ENCODE results near the gene ZC2HC1B. TPM values are rescaled to one million over a fixed set of nuclear protein-coding genes. Genes with fewer than 3 reads are reported as not detected.
"Not testable (repeated sequence)": the region's sequence is repeated elsewhere in the genome, so short reads cannot be mapped to it uniquely, and the experiment has no call there.

Gene ZC2HC1B
- total RNA-seq, 5 donors from 2014 or later (not counting 1 experiment from before 2014, with no cell fraction given): not detected

- DNase-seq (no peak), ATAC-seq (replicated peaks in 1 of 4) (no peak)
- Histone ChIP-seq H3K27ac (ENCODE audit: low read length) (no peak overlapping the region), H3K36me3 (ENCODE audit: control insufficient read depth in 2 of 2, extremely low read depth in 1 of 2, insufficient read depth in 1 of 2, low read length in 1 of 2) (no peaks in the 10 kb centered on the region), H3K4me1 (ENCODE audit: control insufficient read depth in 1 of 2, extremely low read depth in 1 of 2, insufficient read depth in 2 of 2, low read length in 2 of 2) (no peaks in the 10 kb centered on the region), H3K27me3 (replicated peaks in 1 of 2; ENCODE audit: control insufficient read depth in 2 of 2, extremely low read depth in 1 of 2, insufficient read depth in 2 of 2, low read length in 1 of 2) (no peaks in the 10 kb centered on the region), H3K4me3 (ENCODE audit: control insufficient read depth in 1 of 2, extremely low read depth in 1 of 2, low read length in 1 of 2) (no peak overlapping the region), H3K9me3 (no peaks in the 10 kb centered on the region)
- Mint-ChIP-seq H3K4me3 (no peak overlapping the region), H3K27ac (no peak overlapping the region), H3K9me3 (no peaks in the 10 kb centered on the region), H3K27me3 (no peaks in the 10 kb centered on the region), H3K4me1 (peaks cover 0 to 2% (median 0%) of the 10 kb centered on the region in 3 donors), H3K36me3 (peaks cover 3% of the 10 kb centered on the region)
- POLR2A ChIA-PET: no interaction called here
- WGBS (ENCODE audit: insufficient coverage): 38% methylated on average over 1 of the region's 6 CpGs
- CTCF ChIA-PET: no interaction called here
Measured at GRCh38 chr6:143901885-143902750, 37.8 kb downstream of the ZC2HC1B start.

DNA sequence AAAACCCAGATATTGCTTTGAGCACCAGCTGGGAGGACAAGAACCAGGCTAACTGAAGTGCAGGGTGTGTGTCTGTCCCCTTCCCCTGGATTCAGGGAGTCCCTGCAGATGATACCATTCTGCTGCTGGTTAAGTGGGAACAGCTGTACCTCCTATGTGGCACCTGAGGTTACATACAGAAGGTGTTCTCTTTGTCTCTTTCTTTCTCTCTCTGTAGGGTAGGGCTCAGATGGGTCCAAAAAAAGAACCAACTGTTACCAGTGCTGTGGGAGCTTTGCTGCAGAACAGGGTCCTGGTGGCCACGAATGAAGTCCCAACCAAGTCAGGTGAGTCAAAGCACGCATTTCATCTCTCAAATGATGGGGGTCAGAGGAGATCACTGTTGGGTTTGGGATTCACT is 38.6 kb downstream of the ZC2HC1B start:
- no peaks in the 10 kb centered on the region for H3K36me3 ChIP-seq (ENCODE audit: control insufficient read depth in 2 of 2, extremely low read depth in 1 of 2, insufficient read depth in 1 of 2, low read length in 1 of 2)
- H3K4me1 Mint-ChIP-seq: peaks cover 0 to 2% (median 0%) of the 10 kb centered on the region in 3 donors
- CTCF ChIA-PET: no interaction called here
- no peak overlapping the region for H3K27ac ChIP-seq (ENCODE audit: low read length)
- DNase-seq (no peak), ATAC-seq (replicated peaks in 1 of 4) (no peak)
- no peaks in the 10 kb centered on the region for H3K27me3 Mint-ChIP-seq
- H3K27me3 ChIP-seq (replicated peaks in 1 of 2; ENCODE audit: control insufficient read depth in 2 of 2, extremely low read depth in 1 of 2, insufficient read depth in 2 of 2, low read length in 1 of 2): no peaks in the 10 kb centered on the region
- no peak overlapping the region for H3K4me3 ChIP-seq (ENCODE audit: control insufficient read depth in 1 of 2, extremely low read depth in 1 of 2, low read length in 1 of 2)
- no peaks in the 10 kb centered on the region for H3K9me3 ChIP-seq
- peaks cover 3% of the 10 kb centered on the region for H3K36me3 Mint-ChIP-seq
- POLR2A ChIA-PET: no interaction called here
- H3K4me1 ChIP-seq (ENCODE audit: control insufficient read depth in 1 of 2, extremely low read depth in 1 of 2, insufficient read depth in 2 of 2, low read length in 2 of 2): no peaks in the 10 kb centered on the region
- H3K27ac Mint-ChIP-seq: no peak overlapping the region
- no peaks in the 10 kb centered on the region for H3K9me3 Mint-ChIP-seq
- WGBS (ENCODE audit: insufficient coverage): 93% methylated on average over 2 of the region's 2 CpGs
- no peak overlapping the region for H3K4me3 Mint-ChIP-seq

- DNase-seq: no peak
- H3K4me1 ChIP-seq (ENCODE audit: control insufficient read depth in 1 of 2, extremely low read depth in 1 of 2, insufficient read depth in 2 of 2, low read length in 2 of 2): no peaks in the 10 kb centered on the region
- ChIA-PET POLR2A (no interaction called here), CTCF (no interaction called here)
- H3K27me3 ChIP-seq (replicated peaks in 1 of 2; ENCODE audit: control insufficient read depth in 2 of 2, extremely low read depth in 1 of 2, insufficient read depth in 2 of 2, low read length in 1 of 2): no peaks in the 10 kb centered on the region
- no peaks in the 10 kb centered on the region for H3K9me3 ChIP-seq
- no peak overlapping the region for H3K27ac ChIP-seq (ENCODE audit: low read length)
- Mint-ChIP-seq H3K27ac (no peak overlapping the region), H3K36me3 (peaks cover 24% of the 10 kb centered on the region), H3K4me1 (no peaks in the 10 kb centered on the region), H3K4me3 (no peak overlapping the region), H3K27me3 (no peaks in the 10 kb centered on the region), H3K9me3 (peaks cover 9 to 26% (median 21%) of the 10 kb centered on the region in 3 donors)
- no peaks in the 10 kb centered on the region for H3K36me3 ChIP-seq (ENCODE audit: control insufficient read depth in 2 of 2, extremely low read depth in 1 of 2, insufficient read depth in 1 of 2, low read length in 1 of 2)
- 100% methylated on average over 1 of the region's 1 CpG for WGBS (ENCODE audit: insufficient coverage)
- no peak overlapping the region for H3K4me3 ChIP-seq (ENCODE audit: control insufficient read depth in 1 of 2, extremely low read depth in 1 of 2, low read length in 1 of 2)
- ATAC-seq (replicated peaks in 1 of 4): no peak
Measured at GRCh38 chr6:143911028-143911427, 46.8 kb downstream of the ZC2HC1B start.

DNA sequence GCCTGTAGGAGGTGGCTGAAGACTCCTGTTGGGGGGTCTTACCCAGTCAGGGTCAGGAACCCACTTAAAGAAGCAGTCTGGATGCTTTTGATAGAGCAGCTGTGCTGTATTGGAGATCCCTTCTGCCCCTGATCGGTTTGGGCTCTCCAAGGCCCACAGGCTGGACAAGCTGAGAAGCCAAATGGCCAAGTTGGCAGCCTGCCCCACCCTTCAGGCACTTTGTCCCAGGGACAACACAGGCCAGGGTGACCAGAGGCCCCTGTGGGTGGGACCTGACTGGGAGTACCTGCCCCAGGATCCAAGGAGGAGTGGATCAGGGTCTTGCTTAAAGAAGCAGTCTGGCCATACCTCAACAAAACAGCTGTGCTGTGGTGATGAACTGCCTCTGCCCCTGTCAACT is 48.4 kb downstream of the ZC2HC1B start:
- no peaks in the 10 kb centered on the region for H3K36me3 ChIP-seq (ENCODE audit: control insufficient read depth in 2 of 2, extremely low read depth in 1 of 2, insufficient read depth in 1 of 2, low read length in 1 of 2)
- ChIA-PET CTCF (no interaction called here), POLR2A (no interaction called here)
- H3K9me3 ChIP-seq: no peaks in the 10 kb centered on the region
- Mint-ChIP-seq H3K27me3 (no peaks in the 10 kb centered on the region), H3K4me3 (no peak overlapping the region), H3K36me3 (peaks cover 31% of the 10 kb centered on the region), H3K9me3 (peaks cover 9 to 30% (median 21%) of the 10 kb centered on the region in 3 donors), H3K27ac (no peak overlapping the region), H3K4me1 (no peaks in the 10 kb centered on the region)
- DNase-seq: no peak
- no peak overlapping the region for H3K27ac ChIP-seq (ENCODE audit: low read length)
- no peak overlapping the region for H3K4me3 ChIP-seq (ENCODE audit: control insufficient read depth in 1 of 2, extremely low read depth in 1 of 2, low read length in 1 of 2)
- no peaks in the 10 kb centered on the region for H3K4me1 ChIP-seq (ENCODE audit: control insufficient read depth in 1 of 2, extremely low read depth in 1 of 2, insufficient read depth in 2 of 2, low read length in 2 of 2)
- H3K27me3 ChIP-seq (replicated peaks in 1 of 2; ENCODE audit: control insufficient read depth in 2 of 2, extremely low read depth in 1 of 2, insufficient read depth in 2 of 2, low read length in 1 of 2): no peaks in the 10 kb centered on the region
- no peak for ATAC-seq (replicated peaks in 1 of 4)
- 86% methylated on average over 1 of the region's 1 CpG for WGBS (ENCODE audit: insufficient coverage)

GRCh38 chr6:143917026-143917425 is 52.8 kb downstream of the ZC2HC1B start:
- peaks cover 28% of the 10 kb centered on the region for H3K36me3 Mint-ChIP-seq
- H3K4me3 ChIP-seq (ENCODE audit: control insufficient read depth in 1 of 2, extremely low read depth in 1 of 2, low read length in 1 of 2); H3K27ac ChIP-seq (ENCODE audit: low read length); CTCF ChIA-PET; ATAC-seq (replicated peaks in 1 of 4); H3K27me3 Mint-ChIP-seq; H3K9me3 ChIP-seq; H3K27ac Mint-ChIP-seq; DNase-seq; H3K4me3 Mint-ChIP-seq; H3K4me1 Mint-ChIP-seq; H3K27me3 ChIP-seq (replicated peaks in 1 of 2; ENCODE audit: control insufficient read depth in 2 of 2, extremely low read depth in 1 of 2, insufficient read depth in 2 of 2, low read length in 1 of 2); POLR2A ChIA-PET; H3K36me3 ChIP-seq (ENCODE audit: control insufficient read depth in 2 of 2, extremely low read depth in 1 of 2, insufficient read depth in 1 of 2, low read length in 1 of 2); H3K4me1 ChIP-seq (ENCODE audit: control insufficient read depth in 1 of 2, extremely low read depth in 1 of 2, insufficient read depth in 2 of 2, low read length in 2 of 2): not testable (repeated sequence)
- H3K9me3 Mint-ChIP-seq: peaks cover 13 to 30% (median 19%) of the 10 kb centered on the region in 3 donors
- no CpG with 5 or more reads among the region's 4 CpGs for WGBS (ENCODE audit: insufficient coverage)

DNA sequence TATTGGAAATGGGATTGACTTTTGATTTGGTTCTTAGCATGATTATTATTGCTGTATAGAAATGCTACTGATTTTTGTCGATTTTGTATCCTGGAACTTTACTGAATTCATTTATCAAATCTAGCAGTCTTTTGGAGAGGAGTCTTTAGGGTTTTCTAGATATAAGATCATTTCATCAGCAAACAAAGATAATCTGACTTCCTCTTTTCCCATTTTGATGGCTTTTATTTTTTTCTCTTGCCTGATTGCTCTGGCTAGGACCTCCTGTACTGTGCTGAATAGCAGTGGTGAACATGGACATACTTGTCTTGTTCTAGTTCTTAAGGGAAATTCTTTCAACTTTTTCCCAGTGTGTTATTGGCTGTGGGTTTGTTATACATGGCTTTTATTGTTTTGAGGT is 64.6 kb downstream of the ZC2HC1B start:
- H3K27me3 Mint-ChIP-seq: peaks cover 7 to 8% of the 10 kb centered on the region in 2 donors
- Histone ChIP-seq H3K9me3 (no peaks in the 10 kb centered on the region), H3K36me3 (ENCODE audit: control insufficient read depth in 2 of 2, extremely low read depth in 1 of 2, insufficient read depth in 1 of 2, low read length in 1 of 2) (no peaks in the 10 kb centered on the region), H3K4me1 (ENCODE audit: control insufficient read depth in 1 of 2, extremely low read depth in 1 of 2, insufficient read depth in 2 of 2, low read length in 2 of 2) (no peaks in the 10 kb centered on the region), H3K27ac (ENCODE audit: low read length) (no peak overlapping the region), H3K27me3 (replicated peaks in 1 of 2; ENCODE audit: control insufficient read depth in 2 of 2, extremely low read depth in 1 of 2, insufficient read depth in 2 of 2, low read length in 1 of 2) (peaks cover 0 to 2% of the 10 kb centered on the region in 2 experiments), H3K4me3 (ENCODE audit: control insufficient read depth in 1 of 2, extremely low read depth in 1 of 2, low read length in 1 of 2) (no peak overlapping the region)
- POLR2A ChIA-PET: no interaction called here
- H3K36me3 Mint-ChIP-seq: peaks cover 15% of the 10 kb centered on the region
- CTCF ChIA-PET: no interaction called here
- no peaks in the 10 kb centered on the region for H3K4me1 Mint-ChIP-seq
- DNase-seq (no peak), ATAC-seq (replicated peaks in 1 of 4) (no peak)
- H3K9me3 Mint-ChIP-seq: peaks cover 10 to 17% (median 17%) of the 10 kb centered on the region in 3 donors
- no CpG with 5 or more reads among the region's 1 CpG for WGBS (ENCODE audit: insufficient coverage)
- H3K4me3 Mint-ChIP-seq: no peak overlapping the region
- H3K27ac Mint-ChIP-seq: no peak overlapping the region

Measured in T-cell (primary cell).